IMR-90 (cell line): ENCODE data around the gene MAN1C1.

ENCODE experiments used
- BHLHE40 ChIP-seq: fragments of 150-350 bp; IDR thresholded peaks from 2 replicates; pipeline ENCODE4 v1.6.1; 2016; ENCODE audit warnings: mild to moderate bottlenecking, low read depth, low read length
- CHD1 ChIP-seq: IDR thresholded peaks from 2 replicates; pipeline ENCODE4 v1.6.1; 2012; ENCODE audit warnings: low read depth, low read length, improper control_type of control experiment
- CTCF ChIP-seq: conservative IDR thresholded peaks from 2 replicates; pipeline ENCODE4 v1.5.1; 2012; ENCODE audit warnings: mild to moderate bottlenecking, low read depth, low read length, improper control_type of control experiment
- POLR2A ChIP-seq: IDR thresholded peaks from 2 replicates; pipeline ENCODE4 v1.6.1; 2012; ENCODE audit warnings: mild to moderate bottlenecking, low read depth, low read length
- RCOR1 ChIP-seq: IDR thresholded peaks from 2 replicates; pipeline ENCODE4 v1.6.1; 2012; ENCODE audit warnings: mild to moderate bottlenecking, low read length, improper control_type of control experiment; ENCODE audit not compliant: insufficient replicate concordance
- RFX5 ChIP-seq: IDR thresholded peaks from 2 replicates; pipeline ENCODE4 v1.8.0; 2012; ENCODE audit warnings: low read depth, mild to moderate bottlenecking, low read length, moderate library complexity
- SMC3 ChIP-seq: fragments of 150-350 bp; IDR thresholded peaks from 2 replicates; pipeline ENCODE4 v1.6.1; 2016; ENCODE audit warnings: low read depth, mild to moderate bottlenecking, antibody characterized with exemption, low read length, moderate library complexity
- USF2 ChIP-seq: fragments of 150-350 bp; IDR thresholded peaks from 2 replicates; pipeline ENCODE4 v1.6.1; 2017; ENCODE audit warnings: mild to moderate bottlenecking, antibody characterized with exemption, low read length, low read depth

GRCh38 chr1:25716320-25716719 is 99.7 kb downstream of the MAN1C1 start:
- TF ChIP-seq CTCF, result no peak
- no peak for TF ChIP-seq USF2
- TF ChIP-seq POLR2A, result no peak
- no peak for TF ChIP-seq CHD1
- TF ChIP-seq BHLHE40, result no peak
- TF ChIP-seq RFX5, result no peak
- no peak for TF ChIP-seq SMC3
- no peak for TF ChIP-seq RCOR1
